Esophagus (tissue), 2 donors: ENCODE measurements around the gene DNAJC10. TPM values are rescaled to one million over a fixed set of nuclear protein-coding genes. Genes with fewer than 3 reads are reported as not detected.
"Not testable (repeated sequence)": the region's sequence is repeated elsewhere in the genome, so short reads cannot be mapped to it uniquely, and the experiment has no call there.

Experiments
- H3K27ac ChIP-seq, 2 donors: one replicate each; pipeline ENCODE4 v1.5.1; 2013; ENCODE audit warnings: low read depth in 2 of 2, mild to moderate bottlenecking in 2 of 2, inconsistent platforms in 1 of 2, low read length in 1 of 2, moderate library complexity in 1 of 2
- H3K27me3 ChIP-seq, 2 donors: one replicate each; pipeline ENCODE4 v1.6.1; 2013; ENCODE audit warnings: low read length in 2 of 2, control low read depth in 1 of 2, mild to moderate bottlenecking in 1 of 2; ENCODE audit not compliant: insufficient read depth in 2 of 2, control insufficient read depth in 1 of 2
- H3K36me3 ChIP-seq, 2 donors: one replicate each; pipeline ENCODE4 v1.6.1; 2013; ENCODE audit warnings: low read length in 1 of 2; ENCODE audit not compliant: control insufficient read depth in 2 of 2, insufficient read depth in 2 of 2
- H3K4me1 ChIP-seq, 2 donors: one replicate each; pipeline ENCODE4 v1.6.1; 2013; ENCODE audit warnings: low read length in 1 of 2; ENCODE audit not compliant: control insufficient read depth in 2 of 2, insufficient read depth in 2 of 2
- H3K4me3 ChIP-seq, 2 donors: one replicate each; pipeline ENCODE4 v1.5.1; 2013; ENCODE audit warnings: low read length in 2 of 2, mild to moderate bottlenecking in 2 of 2, low read depth in 1 of 2, moderate library complexity in 1 of 2
- H3K9me3 ChIP-seq, 2 donors: one replicate each; pipeline ENCODE4 v1.6.1; 2013; ENCODE audit warnings: mild to moderate bottlenecking in 2 of 2, low read depth in 1 of 2, low read length in 1 of 2, moderate library complexity in 1 of 2; ENCODE audit not compliant: control insufficient read depth in 2 of 2, insufficient read depth in 1 of 2
- WGBS, 2 donors: extraction: QIAGEN DNeasy Blood & Tissue Kit; methylation state at CpG; one replicate each; pipeline ENCODE4 v1.1.7; 2013; 5-methylcytosine and 5-hydroxymethylcytosine counted together
- polyA plus RNA-seq, 2 donors: library from polyadenylated mRNA; stranded (reverse); fragments of 200-250 nt; gene quantifications; one replicate each; pipeline ENCODE4 v1.2.3, GENCODE V29; 2013
- donor health status: healthy with polysubstance abuse.
- donor health status: Bipolar disorder and iron deficiency.

DNAJC10 gene
- 10 to 100 TPM in 1 of 2 donors, 1 to 10 TPM in 1; 7.0 to 10.1 TPM for polyA plus RNA-seq

- peak within 1 kb of the TSS; percentile 88 to 98 for H3K4me3 ChIP-seq
- 0% methylated on average over 57 to 69 of the region's 69 CpGs for WGBS, 2 donors
- peak within 1 kb of the TSS; percentile 84 to 93 for H3K27ac ChIP-seq
- no peaks in the 10 kb centered on the region for H3K4me1 ChIP-seq
- H3K9me3 ChIP-seq: no peaks in the 10 kb centered on the region
- no peaks in the 10 kb centered on the region for H3K27me3 ChIP-seq
- H3K36me3 ChIP-seq: no peaks in the 10 kb centered on the region
Measured at GRCh38 chr2:182715892-182716649, at the start of gene DNAJC10. TSS of gene DNAJC10 (plus strand) at chr2:182716257. CDS start at chr2:182718087, 1,830 bp downstream.

- H3K27me3 ChIP-seq: no peaks in the 10 kb centered on the region
- no peak overlapping the region for H3K27ac ChIP-seq
- H3K4me1 ChIP-seq: no peaks in the 10 kb centered on the region
- H3K9me3 ChIP-seq: no peaks in the 10 kb centered on the region
- H3K36me3 ChIP-seq: no peaks in the 10 kb centered on the region
- 67% methylated on average over 1 of the region's 1 CpG for WGBS, 2 donors
- no peak overlapping the region for H3K4me3 ChIP-seq
Measured at GRCh38 chr2:182666674-182667314, 49.3 kb upstream of the DNAJC10 start.

GRCh38 chr2:182667315-182667695 lies 48.8 kb upstream of the DNAJC10 start:
- Histone ChIP-seq H3K9me3 (no peaks in the 10 kb centered on the region), H3K36me3 (no peaks in the 10 kb centered on the region), H3K4me1 (no peaks in the 10 kb centered on the region), H3K27ac (no peak overlapping the region), H3K4me3 (no peak overlapping the region), H3K27me3 (no peaks in the 10 kb centered on the region)
- WGBS, 2 donors: 55 to 57% methylated on average over 1 of the region's 1 CpG

DNA sequence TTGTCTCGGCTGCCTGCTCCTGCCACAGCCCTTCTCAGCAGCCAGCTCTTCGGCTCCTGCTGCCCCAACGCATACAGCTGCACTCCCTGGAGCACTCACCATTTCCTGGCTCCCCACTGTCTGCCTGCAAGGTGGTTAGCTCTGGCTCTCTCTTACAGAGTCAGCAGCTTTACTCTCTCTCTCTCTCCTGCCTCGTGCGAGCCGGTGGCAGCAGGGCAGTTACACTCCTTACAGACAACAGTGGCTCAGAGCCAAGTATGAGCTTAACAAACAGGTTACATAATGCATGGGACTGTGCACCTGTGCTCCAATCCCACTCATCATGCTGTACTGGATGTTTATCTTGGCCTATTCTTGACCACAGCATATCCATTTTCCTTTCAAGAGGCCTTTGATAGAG lies 47.4 kb upstream of the DNAJC10 start:
- H3K4me1 ChIP-seq: no peaks in the 10 kb centered on the region
- H3K27me3 ChIP-seq: no peaks in the 10 kb centered on the region
- no peaks in the 10 kb centered on the region for H3K9me3 ChIP-seq
- WGBS, 2 donors: 56 to 62% methylated on average over 6 of the region's 6 CpGs
- no peak overlapping the region for H3K4me3 ChIP-seq
- no peaks in the 10 kb centered on the region for H3K36me3 ChIP-seq
- H3K27ac ChIP-seq: no peak overlapping the region

- H3K9me3 ChIP-seq: no peaks in the 10 kb centered on the region
- no peak overlapping the region for H3K4me3 ChIP-seq
- no peaks in the 10 kb centered on the region for H3K27me3 ChIP-seq
- no peaks in the 10 kb centered on the region for H3K36me3 ChIP-seq
- WGBS, 2 donors: 53 to 56% methylated on average over 6 of the region's 6 CpGs
- no peaks in the 10 kb centered on the region for H3K4me1 ChIP-seq
- no peak overlapping the region for H3K27ac ChIP-seq
Measured at GRCh38 chr2:182672466-182673165, 43.4 kb upstream of the DNAJC10 start.

DNA sequence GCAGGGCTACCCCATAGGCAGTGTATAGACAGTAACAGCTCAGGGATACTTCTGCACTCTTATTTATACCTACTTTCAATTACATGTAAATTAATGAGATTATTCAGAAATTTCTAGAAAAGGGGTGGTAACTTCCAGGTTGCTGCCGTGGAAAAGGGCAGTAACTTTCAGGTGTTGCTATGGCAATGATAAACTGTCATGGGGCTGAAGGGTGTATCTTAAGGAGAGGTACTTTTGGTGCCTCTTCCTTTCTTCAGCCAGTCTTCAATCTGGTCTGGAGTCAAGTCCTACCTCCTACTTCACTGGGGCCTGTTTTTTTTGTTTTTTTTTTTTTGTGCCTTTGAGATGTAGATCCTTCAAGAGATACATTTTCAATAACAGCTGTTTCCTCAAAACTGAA lies 35.2 kb upstream of the DNAJC10 start:
- Histone ChIP-seq H3K4me3 (no peak overlapping the region), H3K9me3 (no peaks in the 10 kb centered on the region), H3K27ac (no peak overlapping the region), H3K36me3 (no peaks in the 10 kb centered on the region), H3K4me1 (no peaks in the 10 kb centered on the region), H3K27me3 (no peaks in the 10 kb centered on the region)
- 32 to 52% methylated on average over 1 of the region's 1 CpG for WGBS, 2 donors

GRCh38 chr2:182682210-182682609 lies 33.8 kb upstream of the DNAJC10 start:
- no peaks in the 10 kb centered on the region for H3K9me3 ChIP-seq
- no peak overlapping the region for H3K27ac ChIP-seq
- H3K27me3 ChIP-seq: no peaks in the 10 kb centered on the region
- no peaks in the 10 kb centered on the region for H3K36me3 ChIP-seq
- H3K4me3 ChIP-seq: no peak overlapping the region
- WGBS, 2 donors: 75 to 86% methylated on average over 1 of the region's 1 CpG
- no peaks in the 10 kb centered on the region for H3K4me1 ChIP-seq

DNA sequence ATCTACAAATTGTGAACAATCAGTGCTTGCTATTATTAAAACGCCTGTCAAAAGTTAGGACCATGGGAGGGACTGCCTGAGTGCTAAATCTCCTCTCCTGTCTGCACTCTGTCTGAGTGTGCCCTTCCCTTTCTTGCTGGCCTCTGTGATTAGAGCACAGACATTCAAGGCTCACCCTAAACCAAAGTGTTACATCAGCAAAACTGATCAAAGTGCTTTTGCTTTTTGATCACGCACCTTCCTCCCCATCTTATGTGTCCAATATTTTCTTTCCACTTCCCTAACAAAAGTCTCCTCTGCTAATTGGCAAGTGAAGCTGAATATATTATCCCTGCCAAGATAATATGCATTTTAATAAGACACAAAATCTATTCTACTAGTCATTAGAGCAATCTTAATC lies 30.5 kb upstream of the DNAJC10 start:
- no peak overlapping the region for H3K4me3 ChIP-seq
- H3K9me3 ChIP-seq: no peaks in the 10 kb centered on the region
- no peak overlapping the region for H3K27ac ChIP-seq
- no peaks in the 10 kb centered on the region for H3K4me1 ChIP-seq
- no peaks in the 10 kb centered on the region for H3K36me3 ChIP-seq
- no peaks in the 10 kb centered on the region for H3K27me3 ChIP-seq
- 64 to 76% methylated on average over 2 of the region's 2 CpGs for WGBS, 2 donors

- H3K27ac ChIP-seq, H3K4me3 ChIP-seq, H3K36me3 ChIP-seq, H3K9me3 ChIP-seq, H3K4me1 ChIP-seq, H3K27me3 ChIP-seq: not testable (repeated sequence)
- WGBS, 2 donors: 94 to 96% methylated on average over 10 of the region's 10 CpGs
Measured at GRCh38 chr2:182686763-182687162, 29.3 kb upstream of the DNAJC10 start.
